Measurements from ENCODE around the gene GNL2.

The GNL2 gene

GRCh38 chr1:37622131-37622530, 26.4 kb upstream of the GNL2 start:
- TF ChIP-seq CTCF (conservative IDR thresholded peaks at IDR 0.05; ENCODE audit: low read depth, low read length): peak; percentile 17; the same call in 1 of the 2 replicates
- Histone ChIP-seq H3K4me3 (IDR thresholded peaks at IDR 0.05; ENCODE audit: insufficient read depth, low read depth, low read length) (no peak overlapping the region), H3K36me3 (ENCODE audit: insufficient read depth) (no peaks in the 10 kb centered on the region), H4K20me1 (ENCODE audit: insufficient read depth) (no peaks in the 10 kb centered on the region), H3K4me2 (no peak overlapping the region), H2AFZ (ENCODE audit: low read depth) (no peak overlapping the region), H3K27me3 (ENCODE audit: insufficient read depth, low read depth) (peaks cover 30% of the 10 kb centered on the region), H3K4me1 (ENCODE audit: low read depth, poor library complexity, severe bottlenecking) (peaks cover 2% of the 10 kb centered on the region), H3K9ac (no peak overlapping the region), H3K27ac (no peak overlapping the region), H3K79me2 (ENCODE audit: insufficient read depth, low read depth) (no peaks in the 10 kb centered on the region)

GRCh38 chr1:37621326-37621870, 25.7 kb upstream of the GNL2 start:
- Histone ChIP-seq H3K27me3 (ENCODE audit: insufficient read depth, low read depth) (peaks cover 33% of the 10 kb centered on the region), H4K20me1 (ENCODE audit: insufficient read depth) (no peaks in the 10 kb centered on the region), H3K4me1 (ENCODE audit: low read depth, poor library complexity, severe bottlenecking) (no peaks in the 10 kb centered on the region), H2AFZ (ENCODE audit: low read depth) (no peak overlapping the region), H3K9ac (no peak overlapping the region), H3K79me2 (ENCODE audit: insufficient read depth, low read depth) (no peaks in the 10 kb centered on the region), H3K4me2 (no peak overlapping the region), H3K4me3 (IDR thresholded peaks at IDR 0.05; ENCODE audit: insufficient read depth, low read depth, low read length) (no peak overlapping the region), H3K36me3 (ENCODE audit: insufficient read depth) (no peaks in the 10 kb centered on the region), H3K27ac (no peak overlapping the region)
- no peak for TF ChIP-seq CTCF (conservative IDR thresholded peaks at IDR 0.05; ENCODE audit: low read depth, low read length)

GRCh38 chr1:37620707-37621106, 25.0 kb upstream of the GNL2 start:
- Histone ChIP-seq H3K79me2 (ENCODE audit: insufficient read depth, low read depth) (no peaks in the 10 kb centered on the region), H3K4me3 (IDR thresholded peaks at IDR 0.05; ENCODE audit: insufficient read depth, low read depth, low read length) (no peak overlapping the region), H3K36me3 (ENCODE audit: insufficient read depth) (no peaks in the 10 kb centered on the region), H4K20me1 (ENCODE audit: insufficient read depth) (no peaks in the 10 kb centered on the region), H3K4me1 (ENCODE audit: low read depth, poor library complexity, severe bottlenecking) (no peaks in the 10 kb centered on the region), H2AFZ (ENCODE audit: low read depth) (no peak overlapping the region), H3K4me2 (no peak overlapping the region), H3K9ac (no peak overlapping the region), H3K27ac (no peak overlapping the region), H3K27me3 (ENCODE audit: insufficient read depth, low read depth) (peaks cover 37% of the 10 kb centered on the region)
- TF ChIP-seq CTCF (conservative IDR thresholded peaks at IDR 0.05; ENCODE audit: low read depth, low read length): no peak

- Histone ChIP-seq H3K4me2 (no peak overlapping the region), H3K27ac (no peak overlapping the region), H3K4me1 (ENCODE audit: low read depth, poor library complexity, severe bottlenecking) (no peaks in the 10 kb centered on the region), H3K36me3 (ENCODE audit: insufficient read depth) (no peaks in the 10 kb centered on the region), H4K20me1 (ENCODE audit: insufficient read depth) (no peaks in the 10 kb centered on the region), H3K27me3 (ENCODE audit: insufficient read depth, low read depth) (peaks cover 29% of the 10 kb centered on the region; the same call in 1 of the 2 replicates), H3K79me2 (ENCODE audit: insufficient read depth, low read depth) (no peaks in the 10 kb centered on the region), H2AFZ (ENCODE audit: low read depth) (no peak overlapping the region), H3K4me3 (IDR thresholded peaks at IDR 0.05; ENCODE audit: insufficient read depth, low read depth, low read length) (no peak overlapping the region), H3K9ac (no peak overlapping the region)
- TF ChIP-seq CTCF (conservative IDR thresholded peaks at IDR 0.05; ENCODE audit: low read depth, low read length): no peak
These were observed 20.6 kb upstream of the GNL2 start for GRCh38 chr1:37616330-37616729.
